Gastrocnemius medialis (tissue), 4 donors: ENCODE measurements around the gene NKX2-1. TPM values are rescaled to one million over a fixed set of nuclear protein-coding genes. Genes with fewer than 3 reads are reported as not detected.

Experiments used
- ATAC-seq, 2 donors: fragments of 150-250 bp; one replicate each; pipeline ENCODE4 v1.9.1; 2016
- DNase-seq, 2 donors: peaks; one replicate each; pipeline ENCODE4 v3.0.0-alpha.2; 2019
- H3K27ac ChIP-seq, 4 donors: fragments of 200-600 bp; sonication (generic); 1 replicate in 1 of 4; 2 replicates in 3 of 4; pipeline ENCODE4 v1.5.1; 2016 to 2018; ENCODE audit warnings: mild to moderate bottlenecking in 2 of 4, moderate library complexity in 1 of 4
- H3K27me3 ChIP-seq, 3 donors: fragments of 200-600 bp; sonication (generic) in 2 of 3; 1 replicate in 1 of 3; 2 replicates in 2 of 3; pipeline versions ENCODE4 v1.5.1 to v1.6.0; 2016 to 2019; ENCODE audit warnings: mild to moderate bottlenecking in 1 of 3, moderate library complexity in 1 of 3
- H3K36me3 ChIP-seq, 2 donors: fragments of 200-600 bp; sonication (generic) in 1 of 2; one replicate each; pipeline ENCODE4 v1.5.1; 2017 to 2018
- H3K4me1 ChIP-seq, 2 donors: fragments of 200-600 bp; sonication (generic) in 1 of 2; one replicate each; pipeline ENCODE4 v1.5.1; 2016 to 2017; ENCODE audit warnings: mild to moderate bottlenecking in 2 of 2
- H3K4me3 ChIP-seq, 4 donors: fragments of 200-600 bp; sonication (generic) in 3 of 4; 1 replicate in 1 of 4; 2 replicates in 3 of 4; pipeline ENCODE4 v1.5.1; 2016 to 2019; ENCODE audit warnings: mild to moderate bottlenecking in 2 of 4
- H3K9me3 ChIP-seq, 3 donors: fragments of 200-600 bp; sonication (generic) in 2 of 3; 1 replicate in 1 of 3; 2 replicates in 2 of 3; pipeline ENCODE4 v1.5.1; 2016 to 2019
- CTCF ChIP-seq, 5 experiments: fragments of 450-650 bp in 3 of 5; fragments of 200-600 bp in 2 of 5; sonication (generic) in 2 of 5; IDR thresholded peaks in 4 of 5; conservative IDR thresholded peaks in 1 of 5; 1 replicate in 4 of 5; 2 replicates in 1 of 5; pipeline ENCODE4 v1.5.1; 2016 to 2019; ENCODE audit warnings: antibody characterized with exemption in 5 of 5, mild to moderate bottlenecking in 3 of 5, moderate library complexity in 3 of 5
- POLR2A ChIP-seq, 2 donors: fragments of 450-650 bp; IDR thresholded peaks; one replicate each; pipeline ENCODE4 v1.6.1; 2017; ENCODE audit warnings: antibody characterized with exemption in 2 of 2, mild to moderate bottlenecking in 2 of 2, moderate library complexity in 2 of 2
- in situ Hi-C, 4 donors: fragments of 200-750 bp; cut with MboI; loops; one replicate each; pipeline versions ENCODE4 v1.15.0 to v1.8.0; 2017; ENCODE audit warnings: low sequenced_read_pairs in 4 of 4
- intact Hi-C: fragments of 100-400 bp; cut with DNase I; formaldehyde crosslinking; loops from one replicate; pipeline ENCODE4 v1.15.1; 2023; ENCODE audit warnings: low total_unique reads
- total RNA-seq, 4 donors: library from RNA; depleted of rRNA; stranded (reverse); fragments of >200 nt; gene quantifications; one replicate each; pipeline versions ENCODE4 v1.1.0 to v1.2.3, GENCODE V29; 2016

NKX2-1 gene
- total RNA-seq, 4 donors from 2014 or later, result not detected

GRCh38 chr14:36524874-36525745, 5.1 kb upstream of the NKX2-1 start:
- H3K27ac ChIP-seq, result no peak overlapping the region
- TF ChIP-seq CTCF (IDR thresholded peaks at IDR 0.05 in 4 of 5, conservative IDR thresholded peaks at IDR 0.05 in 1 of 5) (peak in 4 of 5 experiments; percentile 18 to 60 (median 37)), POLR2A (IDR thresholded peaks at IDR 0.05) (no peak)
- intact Hi-C loops (loop anchor here (5.0 kb wide), 1 partner anchor 203 kb away; the partner anchor contains the start of gene MBIP), in situ Hi-C loops (loop anchor here in 1 of 4 donors (25.0 kb wide), 1 partner anchor 1062 kb away; the partner anchor contains the start of genes FOXA1 and TTC6)
- DNase-seq (no peak), ATAC-seq (peak; percentile 9 to 63)
- H3K4me3 ChIP-seq, result peak overlapping the region in 2 of 4 donors; percentile 5 to 21
- H3K36me3 ChIP-seq, result no peaks in the 10 kb centered on the region
- H3K9me3 ChIP-seq, result no peaks in the 10 kb centered on the region
- peaks cover 18 to 25% of the 10 kb centered on the region in 2 donors for H3K4me1 ChIP-seq
- H3K27me3 ChIP-seq, result peaks cover 95 to 96% (median 95%) of the 10 kb centered on the region in 3 donors

- ATAC-seq (no peak), DNase-seq (no peak)
- no peak for TF ChIP-seq CTCF (IDR thresholded peaks at IDR 0.05 in 4 of 5, conservative IDR thresholded peaks at IDR 0.05 in 1 of 5)
- TF ChIP-seq POLR2A (IDR thresholded peaks at IDR 0.05), result no peak
- peaks cover 95 to 100% (median 96%) of the 10 kb centered on the region in 3 donors for H3K27me3 ChIP-seq
- H3K27ac ChIP-seq, result no peak overlapping the region
- H3K9me3 ChIP-seq, result no peaks in the 10 kb centered on the region
- H3K36me3 ChIP-seq, result no peaks in the 10 kb centered on the region
- no peak overlapping the region for H3K4me3 ChIP-seq
- peaks cover 20 to 32% of the 10 kb centered on the region in 2 donors for H3K4me1 ChIP-seq
- intact Hi-C loops (loop anchor here (5.0 kb wide), 1 partner anchor 202 kb away; the partner anchor contains the start of gene MBIP), in situ Hi-C loops (loop anchor here in 1 of 4 donors (25.0 kb wide), 1 partner anchor 1063 kb away; the partner anchor contains the start of genes FOXA1 and TTC6)
Measured at GRCh38 chr14:36524220-36524837, 4.3 kb upstream of the NKX2-1 start.

GRCh38 chr14:36522972-36523715, 3.1 kb upstream of the NKX2-1 start:
- H3K27ac ChIP-seq, result no peak overlapping the region
- H3K27me3 ChIP-seq, result peaks cover 95 to 100% (median 96%) of the 10 kb centered on the region in 3 donors
- H3K4me3 ChIP-seq, result peak overlapping the region in 1 of 4 donors; percentile 4
- no peaks in the 10 kb centered on the region for H3K36me3 ChIP-seq
- H3K4me1 ChIP-seq, result peaks cover 20 to 40% of the 10 kb centered on the region in 2 donors
- in situ Hi-C loops (loop anchor here in 1 of 4 donors (25.0 kb wide), 1 partner anchor 1064 kb away; the partner anchor contains the start of genes FOXA1 and TTC6), intact Hi-C loops (loop anchor here (5.0 kb wide), 1 partner anchor 201 kb away; the partner anchor contains the start of gene MBIP)
- ATAC-seq (no peak), DNase-seq (no peak)
- H3K9me3 ChIP-seq, result no peaks in the 10 kb centered on the region
- TF ChIP-seq CTCF (IDR thresholded peaks at IDR 0.05 in 4 of 5, conservative IDR thresholded peaks at IDR 0.05 in 1 of 5), result no peak
- TF ChIP-seq POLR2A (IDR thresholded peaks at IDR 0.05), result no peak

- no peaks in the 10 kb centered on the region for H3K36me3 ChIP-seq
- DNase-seq, result no peak
- peaks cover 96 to 100% (median 97%) of the 10 kb centered on the region in 3 donors for H3K27me3 ChIP-seq
- H3K9me3 ChIP-seq, result no peaks in the 10 kb centered on the region
- intact Hi-C loops (loop anchor here (5.0 kb wide), 1 partner anchor 200 kb away; the partner anchor contains the start of gene MBIP), in situ Hi-C loops (loop anchor here in 1 of 4 donors (25.0 kb wide), 1 partner anchor 1065 kb away; the partner anchor contains the start of genes FOXA1 and TTC6)
- peaks cover 20 to 40% of the 10 kb centered on the region in 2 donors for H3K4me1 ChIP-seq
- H3K4me3 ChIP-seq, result peak overlapping the region in 1 of 4 donors; percentile 4
- TF ChIP-seq POLR2A (IDR thresholded peaks at IDR 0.05), result no peak
- H3K27ac ChIP-seq, result no peak overlapping the region
- ATAC-seq, result no peak
Measured at GRCh38 chr14:36522347-36522971, 2.4 kb upstream of the NKX2-1 start.
